ENCODE measurements around the gene WNT5A.

The WNT5A gene

DNA sequence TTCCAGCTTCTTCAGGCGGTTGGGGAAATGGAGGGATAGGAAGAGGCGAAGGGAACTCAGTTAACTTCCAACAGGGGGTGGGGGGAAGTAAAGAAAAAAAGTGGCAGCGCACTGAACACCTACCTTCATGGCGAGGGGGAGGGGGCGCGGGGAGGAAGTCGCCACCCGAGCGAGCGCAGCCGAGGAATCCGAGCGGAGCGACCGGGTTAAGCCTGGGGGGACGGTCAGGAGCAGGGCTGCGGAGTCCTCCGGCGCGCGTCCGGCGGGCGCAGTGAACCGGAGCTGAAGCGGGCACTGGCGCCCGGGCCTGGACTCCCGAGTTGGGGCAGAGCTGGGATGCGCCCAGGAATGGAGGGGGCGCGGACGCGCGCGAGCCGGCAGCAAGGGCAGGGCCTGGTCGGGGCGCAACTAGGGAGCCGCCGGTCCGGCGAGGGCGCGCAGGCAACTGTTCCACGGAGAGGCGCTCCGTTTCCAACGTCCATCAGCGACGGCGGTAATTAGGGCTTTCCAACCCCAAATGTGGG lies at the start of gene WNT5A:
Gene WNT5A (minus strand): TSS at position 450 of the 524 bp plus-strand sequence. CDS start 321 bp downstream, at position 129.
- Histone ChIP-seq H3K4me1 (ENCODE audit: control insufficient read depth, low read length) (no peaks in the 10 kb centered on the region), H3K4me3 (ENCODE audit: low read length) (no peak within 1 kb of the TSS), H3K27ac (ENCODE audit: low read depth, low read length) (no peak within 1 kb of the TSS), H3K79me2 (ENCODE audit: control insufficient read depth, low read length) (no peaks in the 10 kb centered on the region), H3K36me3 (ENCODE audit: control insufficient read depth, low read length) (no peaks in the 10 kb centered on the region), H3K9me3 (ENCODE audit: control insufficient read depth, insufficient read depth, low read length) (no peaks in the 10 kb centered on the region), H4K20me1 (ENCODE audit: control insufficient read depth, insufficient read depth, low read depth, low read length) (no peaks in the 10 kb centered on the region), H3K27me3 (ENCODE audit: control insufficient read depth, low read length) (peaks cover 71% of the 10 kb centered on the region), H3K4me2 (ENCODE audit: low read length) (no peak within 1 kb of the TSS), H3F3A (ENCODE audit: control insufficient read depth, insufficient read depth) (no peaks in the 10 kb centered on the region), H3K9me2 (replicated peaks; ENCODE audit: control insufficient read depth, low read length) (no peaks in the 10 kb centered on the region)
- no peak for TF ChIP-seq EZH2phosphoT487 (IDR thresholded peaks at IDR 0.05; ENCODE audit: borderline replicate concordance, low read length)
- TF ChIP-seq, protein P1, sequence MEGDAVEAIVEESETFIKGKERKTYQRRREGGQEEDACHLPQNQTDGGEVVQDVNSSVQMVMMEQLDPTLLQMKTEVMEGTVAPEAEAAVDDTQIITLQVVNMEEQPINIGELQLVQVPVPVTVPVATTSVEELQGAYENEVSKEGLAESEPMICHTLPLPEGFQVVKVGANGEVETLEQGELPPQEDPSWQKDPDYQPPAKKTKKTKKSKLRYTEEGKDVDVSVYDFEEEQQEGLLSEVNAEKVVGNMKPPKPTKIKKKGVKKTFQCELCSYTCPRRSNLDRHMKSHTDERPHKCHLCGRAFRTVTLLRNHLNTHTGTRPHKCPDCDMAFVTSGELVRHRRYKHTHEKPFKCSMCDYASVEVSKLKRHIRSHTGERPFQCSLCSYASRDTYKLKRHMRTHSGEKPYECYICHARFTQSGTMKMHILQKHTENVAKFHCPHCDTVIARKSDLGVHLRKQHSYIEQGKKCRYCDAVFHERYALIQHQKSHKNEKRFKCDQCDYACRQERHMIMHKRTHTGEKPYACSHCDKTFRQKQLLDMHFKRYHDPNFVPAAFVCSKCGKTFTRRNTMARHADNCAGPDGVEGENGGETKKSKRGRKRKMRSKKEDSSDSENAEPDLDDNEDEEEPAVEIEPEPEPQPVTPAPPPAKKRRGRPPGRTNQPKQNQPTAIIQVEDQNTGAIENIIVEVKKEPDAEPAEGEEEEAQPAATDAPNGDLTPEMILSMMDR (IDR thresholded peaks at IDR 0.05; ENCODE audit: low read depth, low read length, poor library complexity, severe bottlenecking), result no peak

DNA sequence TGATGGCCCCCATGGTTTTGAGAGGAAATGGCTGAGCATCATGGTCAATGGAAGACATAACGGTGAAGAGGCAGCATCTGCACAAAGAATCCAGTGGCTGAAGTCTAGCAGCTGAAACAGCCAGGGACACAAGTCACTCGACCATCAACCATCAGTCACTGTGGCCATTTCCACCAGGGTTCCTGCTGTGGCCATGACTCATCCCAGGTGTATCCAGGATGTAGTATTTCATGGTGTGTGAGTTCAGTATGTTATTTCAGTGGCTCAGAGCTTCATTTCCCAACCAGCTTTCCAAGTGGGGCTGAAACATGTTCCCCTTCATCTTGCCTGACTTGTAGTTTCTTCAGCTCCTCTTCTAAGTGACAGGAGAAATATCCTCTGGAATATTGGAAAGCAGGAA lies 47.8 kb upstream of the WNT5A start:
- Histone ChIP-seq H3K9me2 (replicated peaks; ENCODE audit: control insufficient read depth, low read length) (no peaks in the 10 kb centered on the region), H3K27me3 (ENCODE audit: control insufficient read depth, low read length) (no peaks in the 10 kb centered on the region), H3K4me3 (ENCODE audit: low read length) (no peak overlapping the region), H3K4me1 (ENCODE audit: control insufficient read depth, low read length) (no peaks in the 10 kb centered on the region), H4K20me1 (ENCODE audit: control insufficient read depth, insufficient read depth, low read depth, low read length) (no peaks in the 10 kb centered on the region), H3K79me2 (ENCODE audit: control insufficient read depth, low read length) (no peaks in the 10 kb centered on the region), H3K4me2 (ENCODE audit: low read length) (no peak overlapping the region), H3K9me3 (ENCODE audit: control insufficient read depth, insufficient read depth, low read length) (no peaks in the 10 kb centered on the region), H3K27ac (ENCODE audit: low read depth, low read length) (no peak overlapping the region), H3K36me3 (ENCODE audit: control insufficient read depth, low read length) (no peaks in the 10 kb centered on the region), H3F3A (ENCODE audit: control insufficient read depth, insufficient read depth) (no peaks in the 10 kb centered on the region)
- TF ChIP-seq EZH2phosphoT487 (IDR thresholded peaks at IDR 0.05; ENCODE audit: borderline replicate concordance, low read length), result no peak
- TF ChIP-seq, protein P1 (IDR thresholded peaks at IDR 0.05; ENCODE audit: low read depth, low read length, poor library complexity, severe bottlenecking), result no peak

- no peak overlapping the region for H3K4me2 ChIP-seq (ENCODE audit: low read length)
- H4K20me1 ChIP-seq (ENCODE audit: control insufficient read depth, insufficient read depth, low read depth, low read length), result no peaks in the 10 kb centered on the region
- H3K79me2 ChIP-seq (ENCODE audit: control insufficient read depth, low read length), result no peaks in the 10 kb centered on the region
- no peaks in the 10 kb centered on the region for H3F3A ChIP-seq (ENCODE audit: control insufficient read depth, insufficient read depth)
- no peaks in the 10 kb centered on the region for H3K9me2 ChIP-seq (replicated peaks; ENCODE audit: control insufficient read depth, low read length)
- H3K4me3 ChIP-seq (ENCODE audit: low read length), result no peak overlapping the region
- no peak overlapping the region for H3K27ac ChIP-seq (ENCODE audit: low read depth, low read length)
- H3K36me3 ChIP-seq (ENCODE audit: control insufficient read depth, low read length), result no peaks in the 10 kb centered on the region
- H3K27me3 ChIP-seq (ENCODE audit: control insufficient read depth, low read length), result no peaks in the 10 kb centered on the region
- TF ChIP-seq EZH2phosphoT487 (IDR thresholded peaks at IDR 0.05; ENCODE audit: borderline replicate concordance, low read length), result no peak
- TF ChIP-seq, protein P1 (IDR thresholded peaks at IDR 0.05; ENCODE audit: low read depth, low read length, poor library complexity, severe bottlenecking), result no peak
- H3K9me3 ChIP-seq (ENCODE audit: control insufficient read depth, insufficient read depth, low read length), result no peaks in the 10 kb centered on the region
- H3K4me1 ChIP-seq (ENCODE audit: control insufficient read depth, low read length), result no peaks in the 10 kb centered on the region
These were observed 45.7 kb upstream of the WNT5A start for GRCh38 chr3:55532806-55533205.
